Panc1 (cell line): ENCODE measurements around the gene NDUFV3.
"Not testable (repeated sequence)": the region's sequence is repeated elsewhere in the genome, so short reads cannot be mapped to it uniquely, and the experiment has no call there.

ENCODE experiments used
- CTCF ChIP-seq: fragments of 450-650 bp; IDR thresholded peaks from 2 replicates; pipeline ENCODE4 v1.5.1; 2017; ENCODE audit warnings: mild to moderate bottlenecking
- POLR2AphosphoS5 ChIP-seq: IDR thresholded peaks from 2 replicates; pipeline ENCODE4 v1.6.1; 2012; ENCODE audit warnings: mild to moderate bottlenecking, low read depth, low read length, moderate library complexity
- REST ChIP-seq, 2 experiments: IDR thresholded peaks; 2 replicates each; pipeline ENCODE4 v1.6.1; 2011 to 2012; ENCODE audit warnings: low read depth in 2 of 2, control low read depth in 1 of 2, low read length in 1 of 2, mild to moderate bottlenecking in 1 of 2, moderate library complexity in 1 of 2; ENCODE audit not compliant: insufficient read depth in 1 of 2
- TCF7L2 ChIP-seq: IDR thresholded peaks from 2 replicates; pipeline ENCODE4 v1.6.1; 2011; ENCODE audit warnings: mild to moderate bottlenecking, low read depth, low read length, inconsistent platforms

- not testable (repeated sequence) for TF ChIP-seq CTCF; POLR2AphosphoS5; REST (IDR thresholded peaks at IDR 0.05; ENCODE audit: insufficient read depth in 1 of 2, low read depth in 2 of 2, low read length in 1 of 2); TCF7L2
Measured at GRCh38 chr21:42951193-42951592, 58.1 kb downstream of the NDUFV3 start.
